H1 (cell line): Measurements from ENCODE around the gene CYP2C18. TPM values are rescaled to one million over a fixed set of nuclear protein-coding genes. Genes with fewer than 3 reads are reported as not detected.

ENCODE experiments used
- CHD7 ChIP-seq: fragments of 300-600 bp; sonication (generic); IDR thresholded peaks from 2 replicates; pipeline ENCODE4 v1.7.1; 2012; ENCODE audit warnings: low read length, moderate library complexity, mild to moderate bottlenecking, inconsistent platforms; ENCODE audit not compliant: insufficient replicate concordance
- CTCF ChIP-seq, 3 experiments: IDR thresholded peaks; 1 replicate in 2 of 3; 2 replicates in 1 of 3; pipeline versions ENCODE4 v1.5.1 to v1.6.1; 2011; ENCODE audit warnings: low read length in 3 of 3, mild to moderate bottlenecking in 3 of 3, inconsistent platforms in 2 of 3, low read depth in 1 of 3, moderate library complexity in 1 of 3; ENCODE audit not compliant: insufficient read depth in 1 of 3; ENCODE audit errors: control extremely low read depth in 1 of 3
- EZH2 ChIP-seq: fragments of 200-600 bp; sonication (generic); IDR thresholded peaks from 2 replicates; pipeline ENCODE4 v1.7.1; 2012; ENCODE audit warnings: low read depth, mild to moderate bottlenecking, moderate library complexity, low read length, inconsistent platforms; ENCODE audit not compliant: severe bottlenecking
- GTF2F1 ChIP-seq: IDR thresholded peaks from 2 replicates; pipeline ENCODE4 v1.6.1; 2012; ENCODE audit warnings: low read depth, low read length, improper control_type of control experiment, borderline replicate concordance
- HDAC2 ChIP-seq, 2 experiments: fragments of 300-600 bp in 1 of 2; sonication (generic) in 1 of 2; IDR thresholded peaks; 2 replicates each; pipeline ENCODE4 v1.6.1; 2011 to 2012; ENCODE audit warnings: low read depth in 2 of 2, low read length in 2 of 2, mild to moderate bottlenecking in 2 of 2, moderate library complexity in 2 of 2, borderline replicate concordance in 1 of 2, inconsistent platforms in 1 of 2
- POU5F1 ChIP-seq: IDR thresholded peaks from 2 replicates; pipeline ENCODE4 v1.6.1; 2011; ENCODE audit warnings: low read depth, mild to moderate bottlenecking, low read length, moderate library complexity
- SP4 ChIP-seq: IDR thresholded peaks from 2 replicates; pipeline ENCODE4 v1.6.1; 2012; ENCODE audit warnings: low read length, inconsistent platforms
- polyA plus RNA-seq, 7 experiments: library from polyadenylated mRNA; depleted of rRNA in 3 of 7; stranded (reverse) in 5 of 7; unstranded in 2 of 7; fragments of >200 nt in 5 of 7; fragments of 200-250 nt in 2 of 7; gene quantifications; 1 replicate in 5 of 7; 2 replicates in 1 of 7; 4 replicates in 1 of 7; pipeline versions ENCODE4 v1.2.1 to v1.2.3, GENCODE V29; 2011 to 2013; ENCODE audit warnings: missing spikeins in 2 of 7, mixed read lengths in 2 of 7
- total RNA-seq: library from RNA; stranded (reverse); fragmentation: NEBNext Ultra II Directional; extraction: Animal tissue kit (Norgen Biotek cat#: 25700); gene quantifications from 2 replicates; pipeline ENCODE4 v1.2.1, GENCODE V29; 2021
- TF ChIP-seq, protein P1 (sequence below): IDR thresholded peaks from 2 replicates; pipeline ENCODE4 v1.6.1; 2011; ENCODE audit warnings: low read depth, mild to moderate bottlenecking, low read length; ENCODE audit not compliant: insufficient read depth

Gene CYP2C18
- total and polyA plus RNA-seq, 2 of the 8 experiments (the other 6 are each of a cell fraction or from before 2014, with no cell fraction given), result 0.17 TPM; not detected in 1

- TF ChIP-seq CHD7 (no peak), CTCF (IDR thresholded peaks at IDR 0.05; ENCODE audit: control extremely low read depth in 1 of 3, insufficient read depth in 1 of 3, low read depth in 1 of 3, low read length in 3 of 3) (no peak), POU5F1 (no peak), SP4 (no peak), GTF2F1 (no peak), HDAC2 (IDR thresholded peaks at IDR 0.05; ENCODE audit: borderline replicate concordance in 1 of 2, low read depth in 2 of 2, low read length in 2 of 2) (no peak), EZH2 (no peak)
- TF ChIP-seq, protein P1, sequence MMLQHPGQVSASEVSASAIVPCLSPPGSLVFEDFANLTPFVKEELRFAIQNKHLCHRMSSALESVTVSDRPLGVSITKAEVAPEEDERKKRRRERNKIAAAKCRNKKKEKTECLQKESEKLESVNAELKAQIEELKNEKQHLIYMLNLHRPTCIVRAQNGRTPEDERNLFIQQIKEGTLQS, result no peak
These were observed 51.7 kb downstream of the CYP2C18 start (continued) for GRCh38 chr10:94735197-94735596.
